HUES48 (cell line): Measurements from ENCODE around the gene TRMT13.

Experiments used
- H3K27ac ChIP-seq: one replicate; pipeline ENCODE4 v1.7.0; 2013; ENCODE audit warnings: low read depth, low read length, inconsistent platforms
- H3K27me3 ChIP-seq: 2 replicates; pipeline ENCODE4 v1.6.1; 2013; ENCODE audit warnings: mild to moderate bottlenecking, low read length; ENCODE audit not compliant: control insufficient read depth, insufficient read depth
- H3K36me3 ChIP-seq: 2 replicates; pipeline ENCODE4 v1.6.1; 2013; ENCODE audit warnings: low read length; ENCODE audit not compliant: control insufficient read depth, insufficient read depth
- H3K4me1 ChIP-seq: 2 replicates; pipeline ENCODE4 v1.6.1; 2013; ENCODE audit warnings: mild to moderate bottlenecking, low read length; ENCODE audit not compliant: control insufficient read depth, insufficient read depth
- H3K4me3 ChIP-seq: 2 replicates; pipeline ENCODE4 v1.5.1; 2013; ENCODE audit warnings: mild to moderate bottlenecking, low read depth, low read length
- H3K9ac ChIP-seq: 2 replicates; pipeline ENCODE4 v1.6.1; 2013; ENCODE audit warnings: mild to moderate bottlenecking, low read depth, low read length, moderate library complexity
- H3K9me3 ChIP-seq: 2 replicates; pipeline ENCODE4 v1.6.1; 2013; ENCODE audit warnings: low read length; ENCODE audit not compliant: control insufficient read depth, insufficient read depth

Gene TRMT13

GRCh38 chr1:100130552-100131077 is 2.3 kb upstream of the TRMT13 start:
- Histone ChIP-seq H3K4me3 (no peak overlapping the region), H3K27me3 (no peaks in the 10 kb centered on the region), H3K36me3 (0 out of 2 replicates have a peak, but pooled peaks cover 4% of the 10 kb centered on the region), H3K27ac (no peak overlapping the region), H3K9me3 (no peaks in the 10 kb centered on the region), H3K4me1 (peaks cover 7% of the 10 kb centered on the region; the same call in 1 of the 2 replicates), H3K9ac (no peak overlapping the region)

GRCh38 chr1:100131623-100132022 is 1.3 kb upstream of the TRMT13 start:
- Histone ChIP-seq H3K4me3 (peak overlapping the region; percentile 96), H3K36me3 (0 out of 2 replicates have a peak, but pooled peaks cover 7% of the 10 kb centered on the region), H3K27ac (no peak overlapping the region), H3K9me3 (no peaks in the 10 kb centered on the region), H3K27me3 (no peaks in the 10 kb centered on the region), H3K4me1 (peaks cover 7% of the 10 kb centered on the region; the same call in 1 of the 2 replicates), H3K9ac (peak overlapping the region; percentile 92; the same call in 1 of the 2 replicates)

- H3K9ac ChIP-seq = no peak overlapping the region
- H3K4me1 ChIP-seq = peaks cover 7% of the 10 kb centered on the region; the same call in 1 of the 2 replicates
- H3K27ac ChIP-seq = no peak overlapping the region
- no peaks in the 10 kb centered on the region for H3K9me3 ChIP-seq
- no peak overlapping the region for H3K4me3 ChIP-seq
- H3K36me3 ChIP-seq = peaks cover 39% of the 10 kb centered on the region
- no peaks in the 10 kb centered on the region for H3K27me3 ChIP-seq
Observed at GRCh38 chr1:100134872-100135271, 1.9 kb downstream of the TRMT13 start.

GRCh38 chr1:100137602-100138001 is 4.6 kb downstream of the TRMT13 start:
- Histone ChIP-seq H3K4me1 (no peaks in the 10 kb centered on the region), H3K9ac (no peak overlapping the region), H3K27ac (no peak overlapping the region), H3K4me3 (no peak overlapping the region), H3K27me3 (no peaks in the 10 kb centered on the region), H3K36me3 (peaks cover 66% of the 10 kb centered on the region), H3K9me3 (no peaks in the 10 kb centered on the region)

- Histone ChIP-seq H3K9ac (no peak overlapping the region), H3K9me3 (no peaks in the 10 kb centered on the region), H3K27me3 (no peaks in the 10 kb centered on the region), H3K4me1 (no peaks in the 10 kb centered on the region), H3K36me3 (peaks cover 97% of the 10 kb centered on the region), H3K27ac (no peak overlapping the region), H3K4me3 (no peak overlapping the region)
Observed at GRCh38 chr1:100141192-100141591, 8.2 kb downstream of the TRMT13 start.

- Histone ChIP-seq H3K9me3 (no peaks in the 10 kb centered on the region), H3K4me3 (no peak overlapping the region), H3K9ac (no peak overlapping the region), H3K27ac (no peak overlapping the region), H3K36me3 (peaks cover 96% of the 10 kb centered on the region), H3K4me1 (peaks cover 3% of the 10 kb centered on the region; the same call in 1 of the 2 replicates), H3K27me3 (no peaks in the 10 kb centered on the region)
Observed at GRCh38 chr1:100142343-100142742, 9.4 kb downstream of the TRMT13 start.

- Histone ChIP-seq H3K27me3 (no peaks in the 10 kb centered on the region), H3K4me1 (peaks cover 11% of the 10 kb centered on the region; the same call in 1 of the 2 replicates), H3K36me3 (peaks cover 88% of the 10 kb centered on the region), H3K9me3 (no peaks in the 10 kb centered on the region), H3K4me3 (no peak overlapping the region), H3K9ac (no peak overlapping the region), H3K27ac (no peak overlapping the region)
Observed at GRCh38 chr1:100145116-100145515, 12.2 kb downstream of the TRMT13 start.

- no peaks in the 10 kb centered on the region for H3K27me3 ChIP-seq
- H3K4me3 ChIP-seq = no peak overlapping the region
- H3K4me1 ChIP-seq = peaks cover 11% of the 10 kb centered on the region; the same call in 1 of the 2 replicates
- no peak overlapping the region for H3K9ac ChIP-seq
- H3K36me3 ChIP-seq = peaks cover 75% of the 10 kb centered on the region
- no peaks in the 10 kb centered on the region for H3K9me3 ChIP-seq
- H3K27ac ChIP-seq = no peak overlapping the region
Observed at GRCh38 chr1:100146958-100147357, 14.0 kb downstream of the TRMT13 start.

- H3K36me3 ChIP-seq = peaks cover 66% of the 10 kb centered on the region
- H3K9me3 ChIP-seq = no peaks in the 10 kb centered on the region
Observed at GRCh38 chr1:100147875-100148274, 14.9 kb downstream of the TRMT13 start.

GRCh38 chr1:100151679-100152078 is 18.7 kb downstream of the TRMT13 start:
- Histone ChIP-seq H3K9ac (no peak overlapping the region), H3K4me1 (peaks cover 11% of the 10 kb centered on the region; the same call in 1 of the 2 replicates), H3K4me3 (no peak overlapping the region), H3K27me3 (no peaks in the 10 kb centered on the region), H3K9me3 (no peaks in the 10 kb centered on the region), H3K27ac (no peak overlapping the region), H3K36me3 (peaks cover 31% of the 10 kb centered on the region)

More at GRCh38 chr1:100147875-100148274, 14.9 kb downstream of the TRMT13 start:
- Histone ChIP-seq H3K4me1 (peaks cover 11% of the 10 kb centered on the region; the same call in 1 of the 2 replicates), H3K27ac (no peak overlapping the region), H3K9ac (no peak overlapping the region), H3K27me3 (no peaks in the 10 kb centered on the region), H3K4me3 (no peak overlapping the region)

GRCh38 chr1:100152271-100152670 is 19.3 kb downstream of the TRMT13 start:
- H3K36me3 ChIP-seq = peaks cover 25% of the 10 kb centered on the region
- no peak overlapping the region for H3K4me3 ChIP-seq
- H3K27ac ChIP-seq = no peak overlapping the region
- no peaks in the 10 kb centered on the region for H3K9me3 ChIP-seq
- H3K4me1 ChIP-seq = peaks cover 9% of the 10 kb centered on the region; the same call in 1 of the 2 replicates
- H3K9ac ChIP-seq = no peak overlapping the region
- H3K27me3 ChIP-seq = no peaks in the 10 kb centered on the region
